Kidney epithelial cell (primary cell): ENCODE measurements around the gene LTBP1. TPM values are rescaled to one million over a fixed set of nuclear protein-coding genes. Genes with fewer than 3 reads are reported as not detected.

Experiments
- DNase-seq: peaks from one replicate; pipeline ENCODE4 v3.0.0-alpha.2; 2010; ENCODE audit warnings: low read depth
- H3K27me3 ChIP-seq: 2 replicates; pipeline ENCODE4 v1.6.0; 2011; ENCODE audit warnings: low read length; ENCODE audit not compliant: control insufficient read depth, insufficient read depth
- H3K36me3 ChIP-seq: 2 replicates; pipeline ENCODE4 v1.5.1; 2011; ENCODE audit warnings: low read length; ENCODE audit not compliant: control insufficient read depth, insufficient read depth
- H3K4me3 ChIP-seq: 2 replicates; pipeline ENCODE4 v1.5.1; 2011; ENCODE audit warnings: low read depth, mild to moderate bottlenecking, control low read depth, low read length
- CTCF ChIP-seq: IDR thresholded peaks from 2 replicates; pipeline ENCODE4 v1.5.1; 2011; ENCODE audit warnings: mild to moderate bottlenecking, moderate library complexity, low read length, control low read depth, inconsistent platforms; ENCODE audit not compliant: insufficient read depth, poor library complexity, severe bottlenecking
- total RNA-seq: library from RNA; depleted of rRNA; stranded (reverse); fragments of >200 nt; gene quantifications from 2 replicates; pipeline ENCODE4 v1.2.3, GENCODE V29; 2015

The LTBP1 gene
- total RNA-seq, 1 donor from 2014 or later, result 39.3 TPM

- Histone ChIP-seq H3K36me3 (no peaks in the 10 kb centered on the region), H3K27me3 (no peaks in the 10 kb centered on the region), H3K4me3 (no peak overlapping the region)
- no peak for TF ChIP-seq CTCF
- DNase-seq, result no peak
Observed at GRCh38 chr2:33100921-33101320, 154.2 kb downstream of the LTBP1 start.

GRCh38 chr2:33104052-33104623 is 157.4 kb downstream of the LTBP1 start:
- no peaks in the 10 kb centered on the region for H3K36me3 ChIP-seq
- no peak for TF ChIP-seq CTCF
- H3K27me3 ChIP-seq, result no peaks in the 10 kb centered on the region
- no peak for DNase-seq
- H3K4me3 ChIP-seq, result no peak overlapping the region

- no peaks in the 10 kb centered on the region for H3K27me3 ChIP-seq
- H3K4me3 ChIP-seq, result no peak overlapping the region
- DNase-seq, result no peak
- no peaks in the 10 kb centered on the region for H3K36me3 ChIP-seq
- no peak for TF ChIP-seq CTCF
Observed at GRCh38 chr2:33104726-33105125, 158.0 kb downstream of the LTBP1 start.

- Histone ChIP-seq H3K4me3 (no peak overlapping the region), H3K27me3 (no peaks in the 10 kb centered on the region), H3K36me3 (no peaks in the 10 kb centered on the region)
- TF ChIP-seq CTCF, result no peak
- no peak for DNase-seq
Observed at GRCh38 chr2:33106115-33106514, 159.4 kb downstream of the LTBP1 start.

GRCh38 chr2:33107690-33108482 is 161.1 kb downstream of the LTBP1 start:
- Histone ChIP-seq H3K36me3 (no peaks in the 10 kb centered on the region), H3K4me3 (no peak overlapping the region), H3K27me3 (no peaks in the 10 kb centered on the region)
- no peak for TF ChIP-seq CTCF
- no peak for DNase-seq
